IMR-90 (cell line): ENCODE data around the gene ZFAND2A.

Experiments used
- CEBPB ChIP-seq: IDR thresholded peaks from 2 replicates; pipeline ENCODE4 v1.6.1; 2012; ENCODE audit warnings: low read depth, low read length, improper control_type of control experiment
- CTCF ChIP-seq: conservative IDR thresholded peaks from 2 replicates; pipeline ENCODE4 v1.5.1; 2012; ENCODE audit warnings: mild to moderate bottlenecking, low read depth, low read length, improper control_type of control experiment
- POLR2A ChIP-seq: IDR thresholded peaks from 2 replicates; pipeline ENCODE4 v1.6.1; 2012; ENCODE audit warnings: mild to moderate bottlenecking, low read depth, low read length
- RAD21 ChIP-seq: IDR thresholded peaks from 2 replicates; pipeline ENCODE4 v1.6.1; 2012; ENCODE audit warnings: low read length, improper control_type of control experiment
- RFX5 ChIP-seq: IDR thresholded peaks from 2 replicates; pipeline ENCODE4 v1.8.0; 2012; ENCODE audit warnings: low read depth, mild to moderate bottlenecking, low read length, moderate library complexity
- SMC3 ChIP-seq: fragments of 150-350 bp; IDR thresholded peaks from 2 replicates; pipeline ENCODE4 v1.6.1; 2016; ENCODE audit warnings: low read depth, mild to moderate bottlenecking, antibody characterized with exemption, low read length, moderate library complexity
- USF2 ChIP-seq: fragments of 150-350 bp; IDR thresholded peaks from 2 replicates; pipeline ENCODE4 v1.6.1; 2017; ENCODE audit warnings: mild to moderate bottlenecking, antibody characterized with exemption, low read length, low read depth

GRCh38 chr7:1163121-1163520 is 3.1 kb upstream of the ZFAND2A start:
- no peak for TF ChIP-seq CTCF
- no peak for TF ChIP-seq RAD21
- TF ChIP-seq RFX5, result no peak
- no peak for TF ChIP-seq POLR2A
- no peak for TF ChIP-seq USF2
- TF ChIP-seq CEBPB, result no peak
- no peak for TF ChIP-seq SMC3
